Endothelial cell of umbilical vein (primary cell): ENCODE data around the gene ST8SIA2. TPM values are rescaled to one million over a fixed set of nuclear protein-coding genes. Genes with fewer than 3 reads are reported as not detected.

Source experiments
- BruUV-seq: library from RNA; stranded (reverse); fragments of 400-500 nt; replicated peaks from 2 replicates; lab custom pipeline; 2021; lab: Mats Ljungman, UMichigan
- CTCF ChIA-PET: fragments of 300-600, 350-600 bp; sonication (Branson Sonifier 250); formaldehyde crosslinking; loops from one replicate; lab custom pipeline; 2021; ENCODE audit warnings: antibody characterized with exemption, inconsistent platforms; lab: Charles Lee
- POLR2A ChIA-PET: fragments of 300-600, 350-600 bp; sonication (Branson Sonifier 250); formaldehyde crosslinking; loops from one replicate; lab custom pipeline; 2021; ENCODE audit warnings: antibody characterized with exemption, inconsistent platforms; lab: Charles Lee
- DNase-seq: peaks from one replicate; pipeline ENCODE4 v3.0.0-alpha.2; 2011; ENCODE audit warnings: low read depth, low spot score
- FAIRE-seq: peaks from 2 replicates; lab custom pipeline; 2011; peaks lifted over from hg19 to GRCh38; lab: Jason Lieb, UNC
- H2AFZ ChIP-seq: 2 replicates; pipeline ENCODE4 v1.6.0; 2012; ENCODE audit warnings: low read depth, low read length, control low read depth, inconsistent platforms
- H3K27ac ChIP-seq: 2 replicates; pipeline ENCODE4 v1.5.1; 2011; ENCODE audit warnings: low read depth, mild to moderate bottlenecking, control low read depth, low read length, moderate library complexity; ENCODE audit not compliant: insufficient read depth
- H3K27me3 ChIP-seq, 2 experiments: 2 replicates each; pipeline versions ENCODE4 v1.6.0 to v1.6.1; 2011; ENCODE audit warnings: low read length in 2 of 2, mixed read lengths in 1 of 2; ENCODE audit not compliant: control insufficient read depth in 2 of 2, insufficient read depth in 2 of 2
- H3K36me3 ChIP-seq, 2 experiments: 2 replicates in 1 of 2; 3 replicates in 1 of 2; pipeline ENCODE4 v1.5.1; 2011; ENCODE audit warnings: low read length in 2 of 2, mild to moderate bottlenecking in 1 of 2, moderate library complexity in 1 of 2; ENCODE audit not compliant: control insufficient read depth in 2 of 2, insufficient read depth in 2 of 2; ENCODE audit errors: extremely low read depth in 1 of 2
- H3K4me1 ChIP-seq: 3 replicates; pipeline ENCODE4 v1.5.1; 2011; ENCODE audit warnings: mild to moderate bottlenecking, low read length; ENCODE audit not compliant: control insufficient read depth, insufficient read depth; ENCODE audit errors: extremely low read depth
- H3K4me2 ChIP-seq: 2 replicates; pipeline ENCODE4 v1.6.1; 2011; ENCODE audit warnings: low read length, control low read depth, mixed read lengths; ENCODE audit not compliant: insufficient read depth
- H3K4me3 ChIP-seq, 3 experiments: fragments of 200-600 bp in 1 of 3; sonication (generic), shearing (Covaris generic) in 1 of 3; replicated peaks in 1 of 3; 2 replicates each; pipeline ENCODE4 v1.5.1; 2011 to 2016; ENCODE audit warnings: control low read depth in 3 of 3, low read length in 3 of 3, mild to moderate bottlenecking in 2 of 3, inconsistent platforms in 1 of 3, low read depth in 1 of 3, moderate library complexity in 1 of 3; ENCODE audit not compliant: insufficient read depth in 1 of 3
- H3K79me2 ChIP-seq: 2 replicates; pipeline ENCODE4 v1.6.0; 2012; ENCODE audit warnings: low read length, inconsistent platforms; ENCODE audit not compliant: control insufficient read depth, insufficient read depth
- H3K9ac ChIP-seq: replicated peaks from 2 replicates; pipeline ENCODE3; 2011; ENCODE audit warnings: low read length, control low read depth; ENCODE audit not compliant: insufficient read depth; ENCODE audit errors: extremely low read depth
- H3K9me1 ChIP-seq: replicated peaks from 3 replicates; pipeline ENCODE4 v1.6.0; 2011; ENCODE audit warnings: mild to moderate bottlenecking, low read length; ENCODE audit not compliant: control insufficient read depth, insufficient read depth; ENCODE audit errors: extremely low read depth
- H3K9me3 ChIP-seq: replicated peaks from 2 replicates; pipeline ENCODE4 v1.5.1; 2012; ENCODE audit warnings: low read length, inconsistent platforms; ENCODE audit not compliant: control insufficient read depth, insufficient read depth
- H4K20me1 ChIP-seq: replicated peaks from 2 replicates; pipeline ENCODE3; 2011; ENCODE audit warnings: mild to moderate bottlenecking, low read length; ENCODE audit not compliant: control insufficient read depth, insufficient read depth; ENCODE audit errors: extremely low read depth
- CTCF ChIP-seq, 2 donors: IDR thresholded peaks; 1 replicate in 1 of 2; 2 replicates in 1 of 2; pipeline ENCODE4 v1.5.1; 2011; ENCODE audit warnings: low read length in 2 of 2, mild to moderate bottlenecking in 2 of 2, moderate library complexity in 2 of 2, control low read depth in 1 of 2, inconsistent platforms in 1 of 2, low read depth in 1 of 2; ENCODE audit not compliant: insufficient read depth in 1 of 2; ENCODE audit errors: extremely low read depth in 1 of 2
- EZH2 ChIP-seq: IDR thresholded peaks from 2 replicates; pipeline ENCODE4 v1.6.1; 2012; ENCODE audit warnings: borderline replicate concordance, low read depth, mild to moderate bottlenecking, moderate library complexity, low read length, inconsistent platforms; ENCODE audit not compliant: severe bottlenecking
- FOS ChIP-seq: IDR thresholded peaks from 2 replicates; pipeline ENCODE4 v1.6.1; 2011; ENCODE audit warnings: mild to moderate bottlenecking, low read length, moderate library complexity, borderline replicate concordance; ENCODE audit not compliant: insufficient read depth
- GATA2 ChIP-seq: IDR thresholded peaks from 2 replicates; pipeline ENCODE4 v1.7.0; 2011; ENCODE audit warnings: low read depth, mild to moderate bottlenecking, moderate library complexity, mixed read lengths, low read length; ENCODE audit not compliant: insufficient read length, insufficient read depth
- JUN ChIP-seq: IDR thresholded peaks from 2 replicates; pipeline ENCODE4 v1.6.1; 2011; ENCODE audit warnings: borderline replicate concordance, low read depth; ENCODE audit not compliant: insufficient read length, insufficient read depth
- MAX ChIP-seq: IDR thresholded peaks from 2 replicates; pipeline ENCODE4 v1.6.1; 2011; ENCODE audit not compliant: insufficient read depth, insufficient read length
- MYC ChIP-seq: IDR thresholded peaks from one replicate; pipeline ENCODE4 v1.6.1; 2011; ENCODE audit warnings: mild to moderate bottlenecking, low read depth, low read length
- POLR2A ChIP-seq: IDR thresholded peaks from 2 replicates; pipeline ENCODE4 v1.6.1; 2012; ENCODE audit warnings: low read depth, mild to moderate bottlenecking, control low read depth, low read length
- POLR2AphosphoS5 ChIP-seq: IDR thresholded peaks from 2 replicates; pipeline ENCODE4 v1.6.1; 2012; ENCODE audit warnings: low read depth, mild to moderate bottlenecking, control low read depth, low read length, moderate library complexity; ENCODE audit not compliant: insufficient read depth
- dilution Hi-C: fragments of 300-500 bp; cut with MboI; formaldehyde crosslinking; loops from one replicate; pipeline ENCODE4 v1.15.0; 2019; ENCODE audit warnings: low sequenced_read_pairs; ENCODE audit not compliant: extremely low pct_ligation_motif_present
- intact Hi-C: fragments of 100-400 bp; cut with micrococcal nuclease; formaldehyde crosslinking; loops from one replicate; pipeline ENCODE4 v1.10.0; 2022
- polyA plus RNA-seq, 4 experiments: library from polyadenylated mRNA; depleted of rRNA in 3 of 4; stranded (reverse) in 3 of 4; unstranded in 1 of 4; fragments of >200 nt; gene quantifications; 2 replicates each; pipeline versions ENCODE4 v1.2.1 to v1.2.3, GENCODE V29; 2011 to 2012; ENCODE audit warnings: missing spikeins in 1 of 4
- total RNA-seq: library from RNA; stranded (reverse); gene quantifications from 2 replicates; pipeline ENCODE4 v1.2.3, GENCODE V29; 2021

Gene ST8SIA2
- total and polyA plus RNA-seq, 2 donors (not counting 3 experiments of a cell fraction or from before 2014, with no cell fraction given) = 0.35 to 0.46 TPM

- Histone ChIP-seq H3K9me1 (no peaks in the 10 kb centered on the region), H3K27ac (no peak overlapping the region), H2AFZ (no peak overlapping the region), H4K20me1 (no peaks in the 10 kb centered on the region), H3K79me2 (no peaks in the 10 kb centered on the region), H3K9me3 (no peaks in the 10 kb centered on the region), H3K4me3 (no peak overlapping the region), H3K4me1 (no peaks in the 10 kb centered on the region), H3K27me3 (no peaks in the 10 kb centered on the region), H3K4me2 (no peak overlapping the region), H3K9ac (no peak overlapping the region), H3K36me3 (no peaks in the 10 kb centered on the region)
- TF ChIP-seq CTCF (IDR thresholded peaks at IDR 0.05; ENCODE audit: extremely low read depth in 1 of 2, insufficient read depth in 1 of 2, low read depth in 1 of 2, low read length in 2 of 2) = no peak
- TF ChIP-seq FOS = no peak
- TF ChIP-seq POLR2A = no peak
- TF ChIP-seq GATA2 = no peak
- no peak for TF ChIP-seq MYC
- no peak for TF ChIP-seq JUN
- no peak for TF ChIP-seq POLR2AphosphoS5
- FAIRE-seq (no peak), DNase-seq (no peak)
- dilution Hi-C loops = no loop called here
- ChIA-PET POLR2A (no interaction called here), CTCF (no interaction called here)
- intact Hi-C loops = no loop called here
- BruUV-seq = no TSS peak
These were observed 16.9 kb downstream of the ST8SIA2 start for GRCh38 chr15:92410537-92410936.

- H3K9me3 ChIP-seq = no peaks in the 10 kb centered on the region
- H3K27me3 ChIP-seq = no peaks in the 10 kb centered on the region
- H3K4me1 ChIP-seq = no peaks in the 10 kb centered on the region
- intact Hi-C loops (no loop called here), dilution Hi-C loops (no loop called here)
- ChIA-PET CTCF (no interaction called here), POLR2A (no interaction called here)
- FAIRE-seq (no peak), DNase-seq (no peak)
- H3K4me3 ChIP-seq = no peak overlapping the region
- H3K4me2 ChIP-seq = no peak overlapping the region
- no peak overlapping the region for H2AFZ ChIP-seq
- H3K36me3 ChIP-seq = no peaks in the 10 kb centered on the region
- TF ChIP-seq MYC (no peak), POLR2AphosphoS5 (no peak), CTCF (IDR thresholded peaks at IDR 0.05; ENCODE audit: extremely low read depth in 1 of 2, insufficient read depth in 1 of 2, low read depth in 1 of 2, low read length in 2 of 2) (no peak), EZH2 (no peak), GATA2 (no peak), FOS (no peak), MAX (no peak), POLR2A (no peak), JUN (no peak)
- H3K9me1 ChIP-seq = no peaks in the 10 kb centered on the region
- no peak overlapping the region for H3K27ac ChIP-seq
- H4K20me1 ChIP-seq = no peaks in the 10 kb centered on the region
- no peak overlapping the region for H3K9ac ChIP-seq
- no peaks in the 10 kb centered on the region for H3K79me2 ChIP-seq
- no TSS peak for BruUV-seq
These were observed 17.6 kb downstream of the ST8SIA2 start for GRCh38 chr15:92411256-92411655.
